Smooth muscle cell (in vitro differentiated cells): ENCODE data around the gene MICAL3. TPM values are rescaled to one million over a fixed set of nuclear protein-coding genes. Genes with fewer than 3 reads are reported as not detected.

Experiments used
- DNase-seq: peaks from one replicate; lab custom pipeline; 2025; ENCODE audit not compliant: unreplicated experiment; lab: John Stamatoyannopoulos, UW
- H2AFZ ChIP-seq: fragments of 200-600 bp; sonication (generic); 2 replicates; pipeline ENCODE4 v1.6.0; 2016; ENCODE audit warnings: antibody characterized with exemption, low read depth, mild to moderate bottlenecking
- H3F3A ChIP-seq: fragments of 200-600 bp; sonication (generic); 2 replicates; pipeline ENCODE4 v1.6.0; 2017; ENCODE audit warnings: antibody characterized with exemption, low read depth
- H3K27ac ChIP-seq: fragments of 200-600 bp; sonication (generic); 2 replicates; pipeline ENCODE4 v1.5.1; 2016; ENCODE audit warnings: low read depth, mild to moderate bottlenecking
- H3K27me3 ChIP-seq: fragments of 200-600 bp; sonication (generic); 2 replicates; pipeline ENCODE4 v1.6.1; 2016; ENCODE audit warnings: low read depth, mild to moderate bottlenecking
- H3K36me3 ChIP-seq: fragments of 200-600 bp; sonication (generic); 2 replicates; pipeline ENCODE4 v1.5.1; 2016; ENCODE audit warnings: low read depth
- H3K4me1 ChIP-seq: fragments of 200-600 bp; sonication (generic); 2 replicates; pipeline ENCODE4 v1.5.1; 2016; ENCODE audit warnings: low read depth
- H3K4me2 ChIP-seq: fragments of 200-600 bp; sonication (generic); 2 replicates; pipeline ENCODE4 v1.6.0; 2016; ENCODE audit warnings: mild to moderate bottlenecking
- H3K4me3 ChIP-seq: fragments of 200-600 bp; sonication (generic); 2 replicates; pipeline ENCODE4 v1.5.1; 2016; ENCODE audit warnings: mild to moderate bottlenecking
- H3K79me2 ChIP-seq: fragments of 200-600 bp; sonication (generic); 2 replicates; pipeline ENCODE4 v1.6.0; 2016; ENCODE audit warnings: low read depth, mild to moderate bottlenecking
- H3K9ac ChIP-seq: fragments of 200-600 bp; sonication (generic); 2 replicates; pipeline ENCODE4 v1.6.0; 2016; ENCODE audit warnings: low read depth
- H3K9me3 ChIP-seq: fragments of 200-600 bp; sonication (generic); replicated peaks from 2 replicates; pipeline ENCODE4 v1.5.1; 2016; ENCODE audit warnings: low read depth
- H4K20me1 ChIP-seq: fragments of 200-600 bp; sonication (generic); 2 replicates; pipeline ENCODE4 v1.6.0; 2016; ENCODE audit warnings: low read depth
- WGBS: methylation state at CpG from one replicate; pipeline ENCODE4 v1.1.7; 2016; ENCODE audit warnings: low lambda C conversion rate; 5-methylcytosine and 5-hydroxymethylcytosine counted together
- polyA plus RNA-seq: library from polyadenylated mRNA; unstranded; fragments of >200 nt; fragmentation: Nextera tagmentation; extraction: Ambion mirVana; gene quantifications from 2 replicates; pipeline ENCODE4 v1.2.1, GENCODE V29; 2016
- total RNA-seq: library from RNA; depleted of rRNA; stranded (reverse); fragments of >200 nt; gene quantifications from 2 replicates; pipeline ENCODE4 v1.2.3, GENCODE V29; 2014
- TF ChIP-seq, protein P1 (sequence below): fragments of 200-600 bp; sonication (generic); IDR thresholded peaks from 2 replicates; pipeline ENCODE4 v1.5.1; 2017; ENCODE audit warnings: borderline replicate concordance, mild to moderate bottlenecking, antibody characterized with exemption; ENCODE audit not compliant: insufficient read depth, poor library complexity, severe bottlenecking

Gene MICAL3
- total and polyA plus RNA-seq, 2 experiments from 2014 or later, result 3.1 to 28.6 TPM

DNA sequence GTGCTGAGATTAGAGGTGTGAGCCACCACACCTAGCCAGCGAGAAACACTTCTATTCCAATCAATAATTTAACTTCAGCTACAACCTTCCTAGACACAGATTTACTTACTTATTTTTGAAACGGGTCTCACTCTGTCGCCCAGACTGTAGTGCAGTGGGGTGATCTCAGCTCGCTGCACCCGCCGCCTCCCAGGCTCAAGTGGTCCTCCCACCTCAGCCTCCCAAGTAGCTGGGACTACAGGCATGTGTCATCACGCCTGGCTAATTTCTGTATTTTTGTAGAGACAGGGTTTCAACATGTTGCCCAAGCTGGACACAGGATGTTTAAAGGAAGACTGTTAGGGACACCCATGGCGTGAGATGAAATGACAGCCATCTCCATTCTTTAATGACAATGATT, 61.3 kb downstream of the MICAL3 start:
- WGBS, result 96% methylated on average over 8 of the region's 8 CpGs
- no peak for DNase-seq

DNA sequence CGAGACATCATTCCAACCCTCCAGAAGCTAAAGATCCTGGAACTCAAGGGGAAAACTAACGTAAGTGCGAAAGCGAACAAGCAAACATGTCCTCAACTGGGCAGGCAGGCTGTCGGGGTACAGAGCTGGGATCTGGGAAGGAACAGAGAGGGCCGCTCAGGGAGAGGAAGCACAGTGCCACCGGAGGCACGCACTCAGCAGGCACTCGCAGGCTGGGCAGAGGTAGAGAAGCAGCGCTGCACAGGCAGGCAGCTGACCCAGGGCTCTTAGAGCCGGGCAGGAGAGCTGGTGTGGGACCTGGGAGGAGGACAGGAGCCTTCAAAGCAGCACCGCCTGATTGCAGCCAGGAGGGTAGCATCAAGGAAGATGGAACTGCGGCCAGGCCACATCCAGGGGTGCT, 62.2 kb downstream of the MICAL3 start:
- no peak overlapping the region for H3K9ac ChIP-seq
- no peak overlapping the region for H2AFZ ChIP-seq
- peaks cover 10% of the 10 kb centered on the region for H3K4me1 ChIP-seq
- no peaks in the 10 kb centered on the region for H3F3A ChIP-seq
- no peak for DNase-seq
- no peak overlapping the region for H3K27ac ChIP-seq
- WGBS, result 96% methylated on average over 13 of the region's 13 CpGs
- H3K27me3 ChIP-seq, result no peaks in the 10 kb centered on the region
- H3K36me3 ChIP-seq, result no peaks in the 10 kb centered on the region
- no peak overlapping the region for H3K4me3 ChIP-seq
- TF ChIP-seq, protein P1, sequence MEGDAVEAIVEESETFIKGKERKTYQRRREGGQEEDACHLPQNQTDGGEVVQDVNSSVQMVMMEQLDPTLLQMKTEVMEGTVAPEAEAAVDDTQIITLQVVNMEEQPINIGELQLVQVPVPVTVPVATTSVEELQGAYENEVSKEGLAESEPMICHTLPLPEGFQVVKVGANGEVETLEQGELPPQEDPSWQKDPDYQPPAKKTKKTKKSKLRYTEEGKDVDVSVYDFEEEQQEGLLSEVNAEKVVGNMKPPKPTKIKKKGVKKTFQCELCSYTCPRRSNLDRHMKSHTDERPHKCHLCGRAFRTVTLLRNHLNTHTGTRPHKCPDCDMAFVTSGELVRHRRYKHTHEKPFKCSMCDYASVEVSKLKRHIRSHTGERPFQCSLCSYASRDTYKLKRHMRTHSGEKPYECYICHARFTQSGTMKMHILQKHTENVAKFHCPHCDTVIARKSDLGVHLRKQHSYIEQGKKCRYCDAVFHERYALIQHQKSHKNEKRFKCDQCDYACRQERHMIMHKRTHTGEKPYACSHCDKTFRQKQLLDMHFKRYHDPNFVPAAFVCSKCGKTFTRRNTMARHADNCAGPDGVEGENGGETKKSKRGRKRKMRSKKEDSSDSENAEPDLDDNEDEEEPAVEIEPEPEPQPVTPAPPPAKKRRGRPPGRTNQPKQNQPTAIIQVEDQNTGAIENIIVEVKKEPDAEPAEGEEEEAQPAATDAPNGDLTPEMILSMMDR, result no peak
- H4K20me1 ChIP-seq, result peaks cover 38% of the 10 kb centered on the region
- no peak overlapping the region for H3K4me2 ChIP-seq
- peaks cover 85% of the 10 kb centered on the region for H3K79me2 ChIP-seq
- no peaks in the 10 kb centered on the region for H3K9me3 ChIP-seq

More for the DNA sequence above, 61.3 kb downstream of the MICAL3 start:
- no peak overlapping the region for H2AFZ ChIP-seq
- H3K4me2 ChIP-seq, result no peak overlapping the region
- H3K27ac ChIP-seq, result no peak overlapping the region
- TF ChIP-seq, protein P1, result no peak
- H3F3A ChIP-seq, result no peaks in the 10 kb centered on the region
- H3K79me2 ChIP-seq, result peaks cover 91% of the 10 kb centered on the region
- no peak overlapping the region for H3K4me3 ChIP-seq
- H4K20me1 ChIP-seq, result peaks cover 38% of the 10 kb centered on the region
- H3K36me3 ChIP-seq, result no peaks in the 10 kb centered on the region
- H3K9ac ChIP-seq, result no peak overlapping the region
- H3K27me3 ChIP-seq, result no peaks in the 10 kb centered on the region
- H3K4me1 ChIP-seq, result peaks cover 10% of the 10 kb centered on the region
- no peaks in the 10 kb centered on the region for H3K9me3 ChIP-seq

DNA sequence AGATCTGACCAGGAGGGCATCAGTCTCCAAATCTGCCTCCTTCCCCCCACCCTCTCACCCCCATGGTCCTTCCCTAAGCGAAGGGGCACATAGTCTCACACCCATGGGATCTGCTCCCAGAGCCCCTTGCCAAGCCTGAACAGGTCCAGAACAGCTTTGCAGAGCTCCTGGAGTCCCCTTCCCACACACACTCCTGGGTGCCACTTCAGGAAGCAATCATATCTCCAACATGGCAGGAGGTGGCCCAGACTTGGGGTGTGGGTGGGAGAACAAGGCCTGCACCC, 63.0 kb downstream of the MICAL3 start:
- Histone ChIP-seq H3K4me1 (peaks cover 10% of the 10 kb centered on the region), H3K4me2 (no peak overlapping the region), H2AFZ (no peak overlapping the region), H3F3A (no peaks in the 10 kb centered on the region), H3K36me3 (no peaks in the 10 kb centered on the region), H3K27me3 (no peaks in the 10 kb centered on the region), H3K27ac (no peak overlapping the region), H3K9ac (no peak overlapping the region), H3K9me3 (no peaks in the 10 kb centered on the region), H4K20me1 (peaks cover 31% of the 10 kb centered on the region), H3K79me2 (peaks cover 83% of the 10 kb centered on the region), H3K4me3 (no peak overlapping the region)
- 40% methylated on average over 1 of the region's 1 CpG for WGBS
- TF ChIP-seq, protein P1, result no peak
- DNase-seq, result no peak

DNA sequence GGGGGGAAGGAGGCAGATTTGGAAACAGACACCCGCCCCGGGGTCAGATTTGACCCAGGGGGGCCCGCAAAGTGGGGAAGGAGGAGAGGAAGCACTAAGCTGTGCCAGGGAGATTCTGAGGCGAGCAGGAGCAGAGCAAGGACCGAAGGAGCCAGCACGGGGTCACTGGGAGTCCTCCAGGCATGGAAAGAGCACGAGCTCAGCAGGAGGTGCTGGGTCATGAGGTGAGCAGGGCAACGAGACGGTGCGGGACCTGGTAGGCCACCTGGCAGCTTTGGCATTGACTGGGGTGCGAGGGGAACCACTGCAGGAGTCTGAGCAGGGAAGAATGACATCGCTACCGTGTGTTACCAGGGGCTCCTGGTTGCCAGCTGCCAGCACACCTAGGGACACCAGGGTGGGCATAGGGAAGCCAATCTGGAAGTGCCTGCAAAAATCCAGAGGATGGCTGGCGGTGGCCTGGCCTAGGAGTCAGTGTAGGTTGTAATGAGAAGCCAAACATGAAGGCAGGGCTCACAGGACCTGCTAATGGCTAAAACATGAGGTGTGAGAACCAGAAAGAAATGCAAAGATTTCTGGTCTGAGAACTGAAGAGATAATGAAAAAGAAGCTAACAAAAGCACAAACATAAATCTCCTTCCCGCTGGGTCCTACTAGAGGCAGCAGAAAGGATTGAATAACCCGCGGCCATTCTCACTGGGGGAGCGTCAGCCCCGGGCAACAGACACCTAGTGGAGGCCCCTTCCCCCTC, 63.5 kb downstream of the MICAL3 start:
- DNase-seq, result no peak
- WGBS, result 89% methylated on average over 19 of the region's 19 CpGs
- H3K27ac ChIP-seq, result no peak overlapping the region
- H3K4me3 ChIP-seq, result no peak overlapping the region
- H3K9me3 ChIP-seq, result no peaks in the 10 kb centered on the region
- H3K4me1 ChIP-seq, result peaks cover 13% of the 10 kb centered on the region
- no peaks in the 10 kb centered on the region for H3F3A ChIP-seq
- H3K4me2 ChIP-seq, result no peak overlapping the region
- TF ChIP-seq, protein P1, result no peak
- no peaks in the 10 kb centered on the region for H3K27me3 ChIP-seq
- peaks cover 78% of the 10 kb centered on the region for H3K79me2 ChIP-seq
- no peak overlapping the region for H2AFZ ChIP-seq
- no peak overlapping the region for H3K9ac ChIP-seq
- no peaks in the 10 kb centered on the region for H3K36me3 ChIP-seq
- peaks cover 29% of the 10 kb centered on the region for H4K20me1 ChIP-seq
